Calu3 (cell line): Measurements from ENCODE around the gene LYAR. TPM values are rescaled to one million over a fixed set of nuclear protein-coding genes. Genes with fewer than 3 reads are reported as not detected.
"Not testable (repeated sequence)": the region's sequence is repeated elsewhere in the genome, so short reads cannot be mapped to it uniquely, and the experiment has no call there.

ENCODE experiments used
- BruUV-seq: library from RNA; stranded (reverse); fragments of 400-500 nt; replicated peaks from 2 replicates; lab custom pipeline; 2021; lab: Mats Ljungman, UMichigan
- CTCF ChIA-PET: fragments of 300-600 bp; sonication (Branson Sonifier 250); formaldehyde crosslinking; loops from one replicate; lab custom pipeline; 2022; ENCODE audit warnings: antibody characterized with exemption; lab: Charles Lee
- DNase-seq: peaks from one replicate; pipeline ENCODE4 v3.0.0; 2022
- H3K27ac Mint-ChIP-seq: one replicate; pipeline ENCODE4 v1.8.0; 2022; ENCODE audit warnings: mixed read lengths; ENCODE audit not compliant: unreplicated experiment
- H3K27me3 Mint-ChIP-seq: one replicate; pipeline ENCODE4 v1.8.0; 2022; ENCODE audit warnings: mixed read lengths; ENCODE audit not compliant: unreplicated experiment
- H3K36me3 Mint-ChIP-seq: one replicate; pipeline ENCODE4 v1.8.0; 2022; ENCODE audit warnings: mild to moderate bottlenecking, moderate library complexity, mixed read lengths; ENCODE audit not compliant: insufficient read depth, unreplicated experiment
- H3K4me1 Mint-ChIP-seq: one replicate; pipeline ENCODE4 v1.8.0; 2022; ENCODE audit warnings: mild to moderate bottlenecking, low read depth, mixed read lengths; ENCODE audit not compliant: unreplicated experiment
- H3K4me3 Mint-ChIP-seq: one replicate; pipeline ENCODE4 v1.8.0; 2022; ENCODE audit warnings: mild to moderate bottlenecking, low read depth, moderate library complexity, mixed read lengths; ENCODE audit not compliant: unreplicated experiment
- H3K9me3 Mint-ChIP-seq: one replicate; pipeline ENCODE4 v1.8.0; 2022; ENCODE audit warnings: low read depth, mixed read lengths; ENCODE audit not compliant: unreplicated experiment
- intact Hi-C: fragments of 100-400 bp; cut with micrococcal nuclease; formaldehyde crosslinking; loops from one replicate; pipeline ENCODE4 v1.10.0; 2022; ENCODE audit not compliant: unreplicated experiment
- total RNA-seq: library from RNA; stranded (reverse); gene quantifications from 2 replicates; pipeline ENCODE4 v1.2.3, GENCODE V29; 2022
- TF ChIP-seq, protein P1 (sequence below): fragments of 200-600 bp; IDR thresholded peaks from one replicate; pipeline ENCODE4 v1.8.0; 2022; ENCODE audit warnings: antibody characterized with exemption; ENCODE audit not compliant: unreplicated experiment

Gene LYAR
- total RNA-seq, 1 experiment from 2014 or later = 19.1 TPM

DNA sequence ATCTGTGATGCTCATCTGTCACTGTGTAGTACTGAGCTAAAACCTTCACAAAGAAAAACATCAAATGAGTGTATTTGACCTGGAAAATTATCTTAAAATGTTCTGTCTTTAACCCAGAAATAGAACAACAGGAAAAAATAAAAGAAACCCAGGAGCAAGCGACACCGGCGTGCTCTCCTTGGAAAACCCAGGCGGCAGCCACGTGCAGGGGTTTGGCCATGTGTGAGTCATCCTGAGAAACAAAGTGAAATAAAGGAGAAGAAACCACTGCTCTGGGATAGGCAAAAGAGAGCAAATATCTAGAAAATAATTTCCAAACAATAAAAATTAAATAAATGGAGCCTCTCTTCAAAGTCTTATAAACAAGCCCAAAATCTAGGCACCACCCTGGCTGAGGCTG, 22.0 kb downstream of the LYAR start:
- Mint-ChIP-seq H3K9me3 (no peaks in the 10 kb centered on the region), H3K36me3 (no peaks in the 10 kb centered on the region), H3K4me3 (no peak overlapping the region), H3K4me1 (no peaks in the 10 kb centered on the region), H3K27ac (no peak overlapping the region), H3K27me3 (no peaks in the 10 kb centered on the region)
- intact Hi-C loops = no loop called here
- BruUV-seq = no TSS peak
- no peak for DNase-seq
- TF ChIP-seq, protein P1, sequence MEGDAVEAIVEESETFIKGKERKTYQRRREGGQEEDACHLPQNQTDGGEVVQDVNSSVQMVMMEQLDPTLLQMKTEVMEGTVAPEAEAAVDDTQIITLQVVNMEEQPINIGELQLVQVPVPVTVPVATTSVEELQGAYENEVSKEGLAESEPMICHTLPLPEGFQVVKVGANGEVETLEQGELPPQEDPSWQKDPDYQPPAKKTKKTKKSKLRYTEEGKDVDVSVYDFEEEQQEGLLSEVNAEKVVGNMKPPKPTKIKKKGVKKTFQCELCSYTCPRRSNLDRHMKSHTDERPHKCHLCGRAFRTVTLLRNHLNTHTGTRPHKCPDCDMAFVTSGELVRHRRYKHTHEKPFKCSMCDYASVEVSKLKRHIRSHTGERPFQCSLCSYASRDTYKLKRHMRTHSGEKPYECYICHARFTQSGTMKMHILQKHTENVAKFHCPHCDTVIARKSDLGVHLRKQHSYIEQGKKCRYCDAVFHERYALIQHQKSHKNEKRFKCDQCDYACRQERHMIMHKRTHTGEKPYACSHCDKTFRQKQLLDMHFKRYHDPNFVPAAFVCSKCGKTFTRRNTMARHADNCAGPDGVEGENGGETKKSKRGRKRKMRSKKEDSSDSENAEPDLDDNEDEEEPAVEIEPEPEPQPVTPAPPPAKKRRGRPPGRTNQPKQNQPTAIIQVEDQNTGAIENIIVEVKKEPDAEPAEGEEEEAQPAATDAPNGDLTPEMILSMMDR = no peak
- CTCF ChIA-PET = no interaction called here

DNA sequence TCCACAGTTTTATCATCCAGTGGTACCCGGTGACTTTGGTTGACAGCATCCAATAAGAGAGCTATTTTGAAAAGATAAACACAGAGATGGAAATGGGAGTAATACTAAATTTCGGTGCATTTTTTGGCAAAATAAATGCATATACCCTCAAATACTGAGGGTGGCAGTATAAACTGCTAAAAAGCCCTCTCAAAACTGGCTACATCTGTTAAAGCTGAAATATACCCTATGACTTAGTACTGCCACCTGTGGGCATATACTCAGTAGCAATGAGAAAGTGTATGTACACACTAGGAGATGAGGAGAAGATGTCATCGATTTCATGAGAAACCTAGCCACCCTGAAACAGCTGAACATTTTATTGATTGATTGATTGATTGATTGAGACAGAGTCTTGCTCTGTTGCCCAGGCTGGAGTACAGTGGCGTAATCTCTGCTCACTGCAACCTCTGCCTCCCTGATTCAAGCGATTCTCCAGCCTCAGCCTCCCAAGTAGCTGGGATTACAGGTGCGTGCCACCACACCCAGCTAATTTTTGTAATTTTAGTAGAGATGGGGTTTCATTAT, 29.7 kb downstream of the LYAR start:
- CTCF ChIA-PET = interaction anchor here (1.0 to 1.2 kb wide), 2 partner anchors 13 to 165 kb away, joined by 4 read pairs; partner anchors contain the start of gene TMEM128
- H3K27ac Mint-ChIP-seq = no peak overlapping the region
- BruUV-seq = no TSS peak
- H3K9me3 Mint-ChIP-seq = no peaks in the 10 kb centered on the region
- H3K4me1 Mint-ChIP-seq = peaks cover 9% of the 10 kb centered on the region
- intact Hi-C loops = no loop called here
- H3K36me3 Mint-ChIP-seq = no peaks in the 10 kb centered on the region
- no peak overlapping the region for H3K4me3 Mint-ChIP-seq
- no peak for DNase-seq
- TF ChIP-seq, protein P1 = no peak
- peaks cover 6% of the 10 kb centered on the region for H3K27me3 Mint-ChIP-seq

DNA sequence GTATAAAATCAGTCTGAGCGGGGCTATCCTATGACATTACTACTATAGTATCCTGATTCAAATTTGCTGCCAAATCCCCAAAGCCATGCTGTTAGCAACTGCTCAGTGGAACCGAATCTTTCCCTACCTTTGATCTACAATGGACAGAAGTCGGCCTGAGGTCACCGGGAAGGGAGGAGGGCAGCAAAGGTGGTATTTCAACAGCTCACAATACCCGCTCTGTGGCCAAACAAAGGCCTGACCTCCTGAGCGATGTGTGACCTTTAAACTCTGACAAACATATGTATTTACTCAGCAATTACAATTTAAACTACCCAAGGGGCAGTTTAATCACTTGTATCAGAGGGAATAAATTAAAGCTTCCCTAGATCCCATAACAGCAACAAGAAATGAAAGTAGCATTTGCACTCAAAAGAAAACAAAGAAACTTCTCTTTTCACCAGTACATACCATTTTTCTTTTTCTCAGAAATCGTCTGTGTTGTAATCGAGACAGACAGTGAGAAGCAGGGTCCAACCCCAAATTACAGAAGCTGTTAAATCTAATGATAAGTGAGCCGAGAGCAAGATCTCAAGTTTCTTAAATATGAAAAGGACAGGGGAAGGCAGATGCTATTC, 30.4 kb downstream of the LYAR start:
- H3K9me3 Mint-ChIP-seq = no peaks in the 10 kb centered on the region
- no peak overlapping the region for H3K4me3 Mint-ChIP-seq
- TF ChIP-seq, protein P1 = no peak
- CTCF ChIA-PET = interaction anchor here (1.0 to 1.2 kb wide), 2 partner anchors 12 to 166 kb away, joined by 4 read pairs; partner anchors contain the start of gene TMEM128
- H3K27ac Mint-ChIP-seq = no peak overlapping the region
- peaks cover 9% of the 10 kb centered on the region for H3K4me1 Mint-ChIP-seq
- no peak for DNase-seq
- intact Hi-C loops = no loop called here
- no TSS peak for BruUV-seq
- peaks cover 12% of the 10 kb centered on the region for H3K27me3 Mint-ChIP-seq
- H3K36me3 Mint-ChIP-seq = no peaks in the 10 kb centered on the region

DNA sequence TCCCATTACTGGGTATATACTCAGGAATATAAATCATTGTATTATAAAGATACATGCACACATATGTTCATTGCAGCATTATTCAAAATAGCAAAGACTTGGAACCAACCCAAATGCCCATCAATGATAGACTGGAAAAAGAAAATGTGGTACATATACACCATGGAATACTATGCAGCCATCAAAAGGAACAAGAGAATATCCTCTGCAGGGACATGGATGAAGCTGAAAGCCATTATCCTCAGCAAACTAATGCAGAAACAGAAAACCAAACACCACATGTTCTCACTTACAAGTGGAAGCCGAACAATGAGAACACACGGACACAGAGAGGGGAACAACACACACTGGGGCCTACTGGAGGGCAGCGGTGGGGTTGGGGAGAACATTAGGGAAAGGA, 32.2 kb downstream of the LYAR start:
- H3K4me3 Mint-ChIP-seq, H3K4me1 Mint-ChIP-seq, intact Hi-C loops, BruUV-seq, CTCF ChIA-PET, H3K27ac Mint-ChIP-seq, H3K36me3 Mint-ChIP-seq, H3K9me3 Mint-ChIP-seq, DNase-seq: not testable (repeated sequence)
- H3K27me3 Mint-ChIP-seq = peaks cover 21% of the 10 kb centered on the region

DNA sequence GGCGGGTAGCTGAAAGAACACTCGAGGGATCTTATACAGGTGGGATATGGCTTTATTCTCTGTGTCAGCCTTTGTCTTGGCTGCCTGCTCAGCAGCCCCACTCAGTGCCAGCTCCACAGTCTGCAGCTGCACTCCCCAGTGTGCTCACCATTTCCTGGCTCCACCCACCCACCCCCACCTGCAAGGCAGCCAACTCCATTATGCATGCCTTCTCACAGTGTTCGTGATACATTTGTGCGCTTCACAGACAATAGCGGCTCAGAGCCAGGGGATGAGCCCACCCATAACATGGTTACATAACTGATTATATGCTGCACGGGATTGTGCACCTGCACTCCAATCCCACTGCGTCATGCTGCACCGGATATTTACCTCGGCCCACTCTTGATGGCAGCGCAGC, 33.2 kb downstream of the LYAR start:
- no peaks in the 10 kb centered on the region for H3K36me3 Mint-ChIP-seq
- intact Hi-C loops = no loop called here
- CTCF ChIA-PET = no interaction called here

More for the DNA sequence above, 33.2 kb downstream of the LYAR start:
- peaks cover 21% of the 10 kb centered on the region for H3K27me3 Mint-ChIP-seq
- no peaks in the 10 kb centered on the region for H3K9me3 Mint-ChIP-seq
- peaks cover 9% of the 10 kb centered on the region for H3K4me1 Mint-ChIP-seq
- no peak overlapping the region for H3K27ac Mint-ChIP-seq
- no peak for DNase-seq
- no peak overlapping the region for H3K4me3 Mint-ChIP-seq
- TF ChIP-seq, protein P1 = no peak
- no TSS peak for BruUV-seq
